Effector memory CD4-positive, alpha-beta T cell (primary cell): ENCODE data around the gene BNC2.

Experiments
- DNase-seq, 3 donors: peaks; one replicate each; pipeline ENCODE4 v3.0.0-alpha.2; 2020
- H3K27ac ChIP-seq: 2 replicates; pipeline ENCODE4 v1.7.0; 2013; ENCODE audit warnings: mild to moderate bottlenecking, low read length, moderate library complexity; ENCODE audit not compliant: insufficient read depth, poor library complexity, severe bottlenecking
- H3K27me3 ChIP-seq: replicated peaks from 2 replicates; pipeline ENCODE4 v1.7.0; 2013; ENCODE audit warnings: mild to moderate bottlenecking, low read length; ENCODE audit not compliant: insufficient read depth, control insufficient read depth, poor library complexity, severe bottlenecking
- H3K36me3 ChIP-seq: 2 replicates; pipeline ENCODE4 v1.7.0; 2013; ENCODE audit warnings: mild to moderate bottlenecking, low read length, moderate library complexity; ENCODE audit not compliant: control insufficient read depth, insufficient read depth
- H3K4me1 ChIP-seq: 2 replicates; pipeline ENCODE4 v1.7.0; 2013; ENCODE audit warnings: low read length, mild to moderate bottlenecking; ENCODE audit not compliant: control insufficient read depth, insufficient read depth, poor library complexity, severe bottlenecking
- H3K4me3 ChIP-seq: 2 replicates; pipeline ENCODE4 v1.7.0; 2013; ENCODE audit warnings: low read length, low read depth, mild to moderate bottlenecking; ENCODE audit not compliant: insufficient read depth, poor library complexity, severe bottlenecking
- H3K9me3 ChIP-seq: 2 replicates; pipeline ENCODE4 v1.7.0; 2013; ENCODE audit warnings: mild to moderate bottlenecking, low read length, moderate library complexity; ENCODE audit not compliant: control insufficient read depth

BNC2 gene

DNA sequence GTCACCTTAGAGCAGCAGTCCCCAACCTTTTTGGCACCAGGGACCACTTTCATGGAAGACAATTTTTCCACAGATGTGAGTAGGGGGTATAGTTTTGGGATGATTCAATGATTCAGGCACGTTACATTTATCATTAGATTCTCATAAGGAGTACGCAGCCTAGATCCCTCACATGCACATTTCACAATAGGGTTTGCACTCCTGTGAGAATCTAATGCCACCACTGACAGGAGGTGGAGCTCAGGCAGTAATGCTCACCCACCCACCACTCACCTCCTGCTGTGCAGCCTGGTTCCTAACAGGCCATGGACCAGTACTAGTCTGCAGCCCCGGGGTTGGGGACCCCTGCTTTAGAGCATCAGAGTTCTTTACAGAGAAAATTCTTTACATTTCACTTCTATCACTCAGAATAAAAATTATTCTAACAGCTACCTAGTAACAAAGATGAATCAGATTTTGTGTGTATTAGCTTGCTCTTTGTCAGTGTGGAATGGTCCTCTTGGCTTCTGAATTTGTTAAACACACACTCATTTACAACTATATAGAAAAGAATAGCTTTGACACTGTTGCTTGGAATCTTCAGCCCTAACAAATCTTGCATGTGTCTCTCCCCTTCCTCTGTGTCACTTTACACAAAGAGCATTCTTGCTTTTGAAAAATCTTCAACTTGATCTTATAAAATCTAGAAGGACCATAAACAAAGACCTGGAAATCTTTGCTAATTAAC, 438.6 kb downstream of the BNC2 start:
- H3K27ac ChIP-seq = no peak overlapping the region
- no peaks in the 10 kb centered on the region for H3K27me3 ChIP-seq
- H3K9me3 ChIP-seq = no peaks in the 10 kb centered on the region
- H3K4me1 ChIP-seq = no peaks in the 10 kb centered on the region
- DNase-seq = no peak
- H3K4me3 ChIP-seq = no peak overlapping the region
- no peaks in the 10 kb centered on the region for H3K36me3 ChIP-seq

DNA sequence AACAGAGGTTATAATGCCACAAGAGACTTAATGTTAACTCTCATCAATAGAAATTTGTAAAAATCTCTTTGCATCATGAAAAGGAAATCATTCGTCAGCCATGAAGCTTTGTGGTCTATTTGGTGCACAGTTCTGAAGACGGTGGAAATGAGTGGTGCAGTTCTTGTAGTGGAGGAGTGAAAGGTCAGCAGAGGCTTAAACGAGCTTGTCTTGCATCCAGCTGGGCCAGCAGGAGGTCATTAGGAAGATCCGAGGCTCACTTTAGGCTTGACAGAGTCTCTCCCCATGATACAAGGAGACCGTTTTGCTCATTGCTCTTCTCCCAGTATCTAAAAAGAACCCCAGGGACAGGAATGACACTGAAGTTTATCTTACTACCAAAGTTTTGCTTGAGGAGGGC, 440.8 kb downstream of the BNC2 start:
- H3K27ac ChIP-seq = no peak overlapping the region
- no peak overlapping the region for H3K4me3 ChIP-seq
- H3K27me3 ChIP-seq = no peaks in the 10 kb centered on the region
- no peaks in the 10 kb centered on the region for H3K4me1 ChIP-seq
- H3K9me3 ChIP-seq = no peaks in the 10 kb centered on the region
- no peaks in the 10 kb centered on the region for H3K36me3 ChIP-seq
- DNase-seq = no peak

DNA sequence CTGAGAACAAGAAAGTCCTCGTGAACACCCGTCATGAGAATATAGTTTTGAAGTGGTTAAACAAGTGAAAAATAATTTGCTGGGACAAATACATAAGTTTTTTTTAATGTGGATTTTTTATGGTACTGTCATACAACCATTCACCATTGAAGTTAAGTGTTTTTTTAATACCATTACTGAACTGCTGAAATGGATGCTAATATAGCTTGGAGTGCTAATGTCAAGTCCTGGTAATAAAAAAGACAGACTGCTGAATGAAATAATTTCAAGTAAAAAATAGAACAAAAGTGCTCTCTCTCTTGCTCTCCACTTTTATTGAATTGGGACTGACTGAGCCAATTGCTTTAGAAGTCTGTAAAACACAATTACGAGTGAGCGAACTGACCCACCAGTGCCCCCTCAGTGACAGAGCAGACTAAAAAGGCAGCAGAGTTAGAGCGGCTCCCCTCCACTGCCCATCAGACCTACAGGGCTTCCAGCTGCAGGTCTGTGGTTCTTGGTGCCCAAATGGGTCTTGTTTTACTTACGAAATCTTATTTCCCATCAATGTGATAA, 442.5 kb downstream of the BNC2 start:
- Histone ChIP-seq H3K9me3 (no peaks in the 10 kb centered on the region), H3K27ac (no peak overlapping the region)

DNA sequence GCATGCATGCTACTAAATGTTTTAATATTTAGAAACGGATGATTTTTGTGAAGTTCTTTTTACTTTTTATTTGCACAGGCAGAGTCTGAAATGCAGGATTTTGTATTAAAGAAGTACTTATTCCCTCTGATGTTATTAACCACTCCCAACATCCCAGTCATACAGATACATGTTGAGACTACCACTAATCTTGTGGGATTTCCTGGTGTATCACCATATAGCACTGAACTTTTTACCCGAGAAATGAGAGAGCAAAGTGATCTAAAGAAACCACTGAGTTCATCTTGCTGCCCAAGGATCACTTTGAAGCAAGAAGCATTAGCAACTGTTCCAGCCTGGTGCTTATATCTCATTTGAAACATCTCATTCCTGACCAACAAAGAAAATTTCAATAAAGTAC, 443.8 kb downstream of the BNC2 start:
- no peaks in the 10 kb centered on the region for H3K27me3 ChIP-seq
- no peaks in the 10 kb centered on the region for H3K36me3 ChIP-seq
- no peaks in the 10 kb centered on the region for H3K4me1 ChIP-seq
- DNase-seq = no peak
- no peak overlapping the region for H3K4me3 ChIP-seq
- no peak overlapping the region for H3K27ac ChIP-seq
- H3K9me3 ChIP-seq = no peaks in the 10 kb centered on the region

More for the DNA sequence above, 442.5 kb downstream of the BNC2 start:
- Histone ChIP-seq H3K27me3 (no peaks in the 10 kb centered on the region), H3K36me3 (no peaks in the 10 kb centered on the region), H3K4me3 (no peak overlapping the region), H3K4me1 (no peaks in the 10 kb centered on the region)
- DNase-seq = no peak

DNA sequence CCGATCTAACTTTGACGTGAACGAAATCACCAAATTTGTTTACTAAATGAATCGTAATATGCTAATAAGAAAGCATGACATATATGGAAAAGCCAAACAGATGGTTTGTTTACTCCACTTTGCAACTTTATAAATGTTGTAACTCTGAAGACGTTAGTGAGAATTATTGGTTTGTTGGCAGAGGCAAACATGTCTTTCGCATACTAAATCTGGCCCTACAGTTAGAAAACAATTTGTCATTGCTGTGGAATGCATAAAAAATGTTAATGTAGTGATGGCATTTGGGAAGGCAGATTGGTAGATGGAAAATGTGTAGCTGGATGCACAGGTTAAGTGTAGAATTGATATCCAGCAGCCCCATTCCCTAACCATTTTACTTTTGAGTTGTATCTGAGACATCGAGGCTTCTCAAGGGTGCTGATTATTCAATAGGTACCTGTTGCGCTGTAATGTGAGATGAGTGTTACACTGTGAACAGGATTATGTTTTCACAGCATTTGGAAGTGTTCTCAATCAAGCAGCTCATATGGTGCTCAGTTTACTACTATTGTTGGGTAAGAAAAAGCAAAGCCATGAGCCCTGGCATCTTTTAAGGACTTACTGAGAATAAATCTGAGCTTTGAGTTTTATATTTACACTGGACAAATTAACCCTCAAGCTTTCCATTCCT, 444.8 kb downstream of the BNC2 start:
- DNase-seq = no peak
- Histone ChIP-seq H3K27me3 (no peaks in the 10 kb centered on the region), H3K9me3 (no peaks in the 10 kb centered on the region), H3K4me3 (no peak overlapping the region), H3K4me1 (no peaks in the 10 kb centered on the region), H3K36me3 (no peaks in the 10 kb centered on the region), H3K27ac (no peak overlapping the region)

DNA sequence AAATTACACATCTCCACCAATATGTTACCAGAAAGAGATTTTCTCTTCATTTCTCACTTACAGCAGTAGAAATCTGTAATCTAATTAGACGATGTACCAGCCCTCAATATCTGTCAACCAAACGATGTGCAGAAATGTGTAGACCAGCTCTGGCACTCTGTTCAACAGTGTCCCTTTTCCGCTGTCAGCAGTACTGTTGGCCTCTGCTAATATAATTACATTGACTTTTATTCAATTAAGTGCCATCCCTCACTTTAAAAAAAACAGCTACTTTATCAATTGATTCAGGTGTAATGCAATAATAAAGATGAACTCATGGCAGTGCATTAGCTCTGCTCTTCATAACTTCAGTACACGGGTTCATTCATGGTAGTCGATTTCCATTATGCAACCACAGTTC, 448.4 kb downstream of the BNC2 start:
- Histone ChIP-seq H3K27ac (no peak overlapping the region), H3K27me3 (no peaks in the 10 kb centered on the region), H3K36me3 (no peaks in the 10 kb centered on the region), H3K9me3 (no peaks in the 10 kb centered on the region), H3K4me3 (no peak overlapping the region), H3K4me1 (no peaks in the 10 kb centered on the region)
- DNase-seq = no peak

DNA sequence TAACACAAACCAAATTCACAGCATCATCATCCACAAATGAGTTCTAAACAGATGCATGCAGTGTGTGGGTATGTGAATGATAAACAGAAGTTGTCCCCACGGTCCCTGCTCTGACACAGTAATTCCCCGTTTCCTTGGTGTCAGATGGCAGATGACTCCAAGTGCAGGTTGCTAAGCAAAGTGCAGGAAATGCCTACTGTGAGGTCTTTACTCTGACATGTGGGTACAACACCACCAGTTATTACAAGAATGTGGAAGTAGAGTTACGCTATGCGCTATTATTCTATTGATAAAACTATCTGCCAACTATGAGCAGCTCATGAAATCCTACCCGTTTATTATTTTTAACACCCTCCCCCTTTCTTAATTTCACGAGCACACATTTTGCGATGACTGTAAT, 448.9 kb downstream of the BNC2 start:
- Histone ChIP-seq H3K9me3 (no peaks in the 10 kb centered on the region), H3K27me3 (no peaks in the 10 kb centered on the region), H3K4me3 (no peak overlapping the region), H3K27ac (no peak overlapping the region), H3K4me1 (no peaks in the 10 kb centered on the region), H3K36me3 (no peaks in the 10 kb centered on the region)
- no peak for DNase-seq

DNA sequence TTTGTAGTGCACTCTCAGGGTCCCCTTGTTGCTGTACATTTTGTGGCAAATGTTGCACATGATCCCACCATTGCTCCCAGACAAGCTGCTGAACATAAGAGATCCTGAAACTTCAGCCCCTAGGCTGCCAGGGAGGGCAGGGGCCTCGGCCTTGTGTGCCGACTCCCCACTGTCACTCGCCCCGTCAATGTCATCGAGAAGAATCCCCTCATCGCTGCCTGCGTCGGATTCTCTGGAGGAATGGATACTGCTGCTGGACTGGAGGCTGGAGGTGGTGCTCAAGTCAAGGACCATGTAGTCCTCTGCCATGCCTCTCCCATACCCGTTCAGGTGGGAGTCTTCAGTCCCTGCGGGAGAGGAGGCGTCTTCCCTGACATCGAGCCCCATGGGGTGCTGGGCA, 451.3 kb downstream of the BNC2 start:
- Histone ChIP-seq H3K36me3 (no peaks in the 10 kb centered on the region), H3K9me3 (no peaks in the 10 kb centered on the region), H3K27ac (no peak overlapping the region), H3K4me3 (no peak overlapping the region), H3K4me1 (no peaks in the 10 kb centered on the region), H3K27me3 (no peaks in the 10 kb centered on the region)
- DNase-seq = no peak

DNA sequence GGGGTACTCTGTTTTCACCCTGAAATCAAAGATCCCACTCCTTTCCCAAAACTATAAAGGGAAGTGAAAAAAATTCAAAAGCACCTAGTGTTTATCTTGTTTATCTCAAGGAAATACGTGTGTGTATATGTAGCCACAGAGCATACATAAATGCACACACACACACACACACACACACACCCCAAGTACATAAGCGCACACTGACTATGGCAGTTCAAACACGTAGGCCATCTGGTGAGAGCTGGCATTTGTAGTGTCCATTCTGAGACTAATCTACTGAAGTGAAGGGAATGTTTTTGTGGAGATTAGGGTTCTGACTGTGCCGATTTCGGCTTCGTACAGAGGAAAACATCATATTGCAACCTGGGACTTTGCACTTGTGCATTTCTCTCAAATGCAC, 451.7 kb downstream of the BNC2 start:
- no peak for DNase-seq
- Histone ChIP-seq H3K27ac (no peak overlapping the region), H3K36me3 (no peaks in the 10 kb centered on the region), H3K4me3 (no peak overlapping the region), H3K9me3 (no peaks in the 10 kb centered on the region), H3K27me3 (no peaks in the 10 kb centered on the region), H3K4me1 (no peaks in the 10 kb centered on the region)

DNA sequence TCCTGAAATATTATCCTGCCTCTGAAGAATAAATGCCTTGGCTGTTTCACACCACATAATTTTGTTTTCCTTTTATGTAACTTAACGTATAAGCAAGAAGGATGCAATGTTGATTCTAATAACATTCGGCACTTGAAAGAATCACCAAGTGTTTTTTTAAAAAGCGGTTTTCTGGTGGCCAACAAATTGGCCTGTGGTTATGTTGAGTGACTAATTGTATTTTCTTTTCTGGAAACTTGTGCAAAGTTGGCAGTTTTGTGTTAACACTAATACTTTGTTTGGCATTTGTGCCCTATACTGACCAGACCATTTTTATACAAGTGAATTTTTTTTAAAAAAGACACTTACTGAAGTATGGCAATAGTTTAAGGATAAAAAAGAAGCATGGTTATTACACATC, 452.7 kb downstream of the BNC2 start:
- no peaks in the 10 kb centered on the region for H3K27me3 ChIP-seq
- no peak overlapping the region for H3K27ac ChIP-seq
- no peak overlapping the region for H3K4me3 ChIP-seq
- no peaks in the 10 kb centered on the region for H3K36me3 ChIP-seq
- H3K9me3 ChIP-seq = no peaks in the 10 kb centered on the region
- H3K4me1 ChIP-seq = no peaks in the 10 kb centered on the region
- DNase-seq = no peak
